GM21360 (cell line): ENCODE results near the gene THAP9.
A peak's percentile ranks its signal among the peaks of the same experiment; 100 is the strongest.
"Not testable (repeated sequence)": the region's sequence is repeated elsewhere in the genome, so short reads cannot be mapped to it uniquely, and the experiment has no call there.

ENCODE experiments used
- ATAC-seq: cut with Tn5 transposase; IDR thresholded peaks from one replicate; pipeline ENCODE4 v1.9.1; 2021; ENCODE audit warnings: mild to moderate bottlenecking, moderate library complexity; ENCODE audit not compliant: unreplicated experiment

Gene THAP9

GRCh38 chr4:82900411-82901182 lies at the start of gene THAP9:
Gene THAP9 (plus strand): TSS chr4:82900735. CDS start chr4:82900803, 68 bp downstream.
- ATAC-seq, result peak; percentile 89

GRCh38 chr4:82851318-82851717 lies 49.2 kb upstream of the THAP9 start:
- ATAC-seq, result no peak

GRCh38 chr4:82851885-82852750 lies 48.4 kb upstream of the THAP9 start:
- ATAC-seq, result no peak

- no peak for ATAC-seq
Measured at GRCh38 chr4:82852751-82853285, 47.7 kb upstream of the THAP9 start.

- ATAC-seq, result not testable (repeated sequence)
Measured at GRCh38 chr4:82860487-82860886, 40.0 kb upstream of the THAP9 start.

GRCh38 chr4:82861529-82861928 lies 39.0 kb upstream of the THAP9 start:
- no peak for ATAC-seq

- no peak for ATAC-seq
Measured at GRCh38 chr4:82864336-82864979, 36.1 kb upstream of the THAP9 start.

- no peak for ATAC-seq
Measured at GRCh38 chr4:82865592-82865991, 34.9 kb upstream of the THAP9 start.

GRCh38 chr4:82866033-82866432 lies 34.5 kb upstream of the THAP9 start:
- not testable (repeated sequence) for ATAC-seq

- no peak for ATAC-seq
Measured at GRCh38 chr4:82866706-82867385, 33.7 kb upstream of the THAP9 start.

- no peak for ATAC-seq
Measured at GRCh38 chr4:82868572-82868971, 32.0 kb upstream of the THAP9 start.

- ATAC-seq, result no peak
Measured at GRCh38 chr4:82885410-82885809, 15.1 kb upstream of the THAP9 start.

GRCh38 chr4:82886147-82886942 lies 14.2 kb upstream of the THAP9 start:
- ATAC-seq, result no peak

- no peak for ATAC-seq
Measured at GRCh38 chr4:82889287-82889686, 11.2 kb upstream of the THAP9 start.

GRCh38 chr4:82890528-82890900 lies 10.0 kb upstream of the THAP9 start:
- ATAC-seq, result no peak

GRCh38 chr4:82890901-82891706 lies 9.4 kb upstream of the THAP9 start, which contains the start of gene SEC31A:
Gene SEC31A (minus strand): TSS chr4:82891153. CDS start chr4:82881936, 9,217 bp downstream.
- ATAC-seq, result peak; percentile 90

- ATAC-seq, result no peak
Measured at GRCh38 chr4:82891707-82892466, 8.6 kb upstream of the THAP9 start.

- no peak for ATAC-seq
Measured at GRCh38 chr4:82892467-82892802, 8.1 kb upstream of the THAP9 start.
